Measurements from ENCODE around the gene PRR5L.

DNA sequence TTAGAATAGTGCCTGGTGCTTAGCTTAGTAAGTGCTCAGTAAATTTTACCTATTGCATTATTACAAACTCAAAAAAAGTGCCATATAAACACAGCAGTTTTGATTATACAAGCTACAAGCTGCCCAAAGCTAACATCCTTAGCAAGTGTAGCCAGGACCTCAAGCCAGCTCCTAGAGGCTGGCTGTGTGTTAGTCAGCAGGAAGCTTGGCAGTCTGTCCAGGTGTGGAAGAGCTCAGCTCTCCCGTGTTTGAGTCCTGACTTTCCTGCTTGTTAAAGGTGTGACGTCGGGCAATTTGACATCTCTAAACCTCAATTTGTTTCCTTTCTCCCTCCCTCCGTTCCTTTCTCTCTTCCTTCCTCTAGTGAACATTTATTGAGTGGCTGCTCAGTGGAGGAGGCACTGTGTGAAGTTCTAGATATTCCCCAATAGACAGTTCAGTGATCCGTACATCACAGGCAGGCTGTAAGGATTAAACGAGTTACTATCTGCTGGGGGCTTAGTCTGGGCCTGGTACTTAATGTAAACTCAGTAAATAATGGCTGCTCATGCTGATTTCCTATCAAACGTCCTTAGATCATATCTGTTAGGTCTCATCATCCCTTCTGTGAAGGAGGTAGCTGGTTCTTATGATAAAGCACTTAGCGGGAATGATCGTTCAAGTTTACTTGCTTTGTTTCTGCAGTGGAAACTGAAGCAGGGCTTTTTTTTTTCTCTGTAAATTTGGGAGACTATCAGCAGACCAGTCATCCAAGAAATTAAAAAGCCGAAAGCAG lies 68.7 kb downstream of the PRR5L start:
- TF ChIP-seq, protein P1, sequence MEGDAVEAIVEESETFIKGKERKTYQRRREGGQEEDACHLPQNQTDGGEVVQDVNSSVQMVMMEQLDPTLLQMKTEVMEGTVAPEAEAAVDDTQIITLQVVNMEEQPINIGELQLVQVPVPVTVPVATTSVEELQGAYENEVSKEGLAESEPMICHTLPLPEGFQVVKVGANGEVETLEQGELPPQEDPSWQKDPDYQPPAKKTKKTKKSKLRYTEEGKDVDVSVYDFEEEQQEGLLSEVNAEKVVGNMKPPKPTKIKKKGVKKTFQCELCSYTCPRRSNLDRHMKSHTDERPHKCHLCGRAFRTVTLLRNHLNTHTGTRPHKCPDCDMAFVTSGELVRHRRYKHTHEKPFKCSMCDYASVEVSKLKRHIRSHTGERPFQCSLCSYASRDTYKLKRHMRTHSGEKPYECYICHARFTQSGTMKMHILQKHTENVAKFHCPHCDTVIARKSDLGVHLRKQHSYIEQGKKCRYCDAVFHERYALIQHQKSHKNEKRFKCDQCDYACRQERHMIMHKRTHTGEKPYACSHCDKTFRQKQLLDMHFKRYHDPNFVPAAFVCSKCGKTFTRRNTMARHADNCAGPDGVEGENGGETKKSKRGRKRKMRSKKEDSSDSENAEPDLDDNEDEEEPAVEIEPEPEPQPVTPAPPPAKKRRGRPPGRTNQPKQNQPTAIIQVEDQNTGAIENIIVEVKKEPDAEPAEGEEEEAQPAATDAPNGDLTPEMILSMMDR (IDR thresholded peaks at IDR 0.05): no peak
- no peak for TF ChIP-seq POLR2A (IDR thresholded peaks at IDR 0.05)

Data from tibial nerve (tissue), 3 donors.